HG03045 (cell line): ENCODE results near the gene MRFAP1L1.
"Not testable (repeated sequence)": the region's sequence is repeated elsewhere in the genome, so short reads cannot be mapped to it uniquely, and the experiment has no call there.

Source experiments
- ATAC-seq: cut with Tn5 transposase; IDR thresholded peaks from one replicate; pipeline ENCODE4 v1.9.1; 2021; ENCODE audit warnings: mild to moderate bottlenecking, moderate library complexity; ENCODE audit not compliant: unreplicated experiment

MRFAP1L1 gene

GRCh38 chr4:6734165-6734786, 24.6 kb upstream of the MRFAP1L1 start:
- no peak for ATAC-seq

GRCh38 chr4:6733358-6734164, 23.9 kb upstream of the MRFAP1L1 start:
- no peak for ATAC-seq

GRCh38 chr4:6732441-6733357, 23.0 kb upstream of the MRFAP1L1 start:
- no peak for ATAC-seq

GRCh38 chr4:6731780-6732179, 22.1 kb upstream of the MRFAP1L1 start:
- no peak for ATAC-seq

- no peak for ATAC-seq
Observed at GRCh38 chr4:6731318-6731675, 21.6 kb upstream of the MRFAP1L1 start.

- ATAC-seq = no peak
Observed at GRCh38 chr4:6730603-6731317, 21.1 kb upstream of the MRFAP1L1 start.

GRCh38 chr4:6728320-6729029, 18.8 kb upstream of the MRFAP1L1 start:
- ATAC-seq = no peak

- ATAC-seq = no peak
Observed at GRCh38 chr4:6727943-6728250, 18.2 kb upstream of the MRFAP1L1 start.

- ATAC-seq = no peak
Observed at GRCh38 chr4:6727081-6727942, 17.6 kb upstream of the MRFAP1L1 start.

GRCh38 chr4:6725427-6725961, 15.8 kb upstream of the MRFAP1L1 start:
- ATAC-seq = not testable (repeated sequence)

- no peak for ATAC-seq
Observed at GRCh38 chr4:6724421-6725111, 14.9 kb upstream of the MRFAP1L1 start.

GRCh38 chr4:6723851-6724250, 14.2 kb upstream of the MRFAP1L1 start:
- no peak for ATAC-seq

- ATAC-seq = no peak
Observed at GRCh38 chr4:6722891-6723290, 13.2 kb upstream of the MRFAP1L1 start.

GRCh38 chr4:6721121-6721520, 11.5 kb upstream of the MRFAP1L1 start:
- ATAC-seq = no peak

- ATAC-seq = no peak
Observed at GRCh38 chr4:6720202-6720699, 10.6 kb upstream of the MRFAP1L1 start.

- no peak for ATAC-seq
Observed at GRCh38 chr4:6719611-6720179, 10.0 kb upstream of the MRFAP1L1 start.

GRCh38 chr4:6718932-6719610, 9.4 kb upstream of the MRFAP1L1 start:
- no peak for ATAC-seq
